Smooth muscle cell (in vitro differentiated cells): ENCODE results near the gene KCNJ16. TPM values are rescaled to one million over a fixed set of nuclear protein-coding genes. Genes with fewer than 3 reads are reported as not detected.

Source experiments
- DNase-seq: peaks from one replicate; lab custom pipeline; 2025; ENCODE audit not compliant: unreplicated experiment; lab: John Stamatoyannopoulos, UW
- H2AFZ ChIP-seq: fragments of 200-600 bp; sonication (generic); 2 replicates; pipeline ENCODE4 v1.6.0; 2016; ENCODE audit warnings: antibody characterized with exemption, low read depth, mild to moderate bottlenecking
- H3F3A ChIP-seq: fragments of 200-600 bp; sonication (generic); 2 replicates; pipeline ENCODE4 v1.6.0; 2017; ENCODE audit warnings: antibody characterized with exemption, low read depth
- H3K27ac ChIP-seq: fragments of 200-600 bp; sonication (generic); 2 replicates; pipeline ENCODE4 v1.5.1; 2016; ENCODE audit warnings: low read depth, mild to moderate bottlenecking
- H3K27me3 ChIP-seq: fragments of 200-600 bp; sonication (generic); 2 replicates; pipeline ENCODE4 v1.6.1; 2016; ENCODE audit warnings: low read depth, mild to moderate bottlenecking
- H3K36me3 ChIP-seq: fragments of 200-600 bp; sonication (generic); 2 replicates; pipeline ENCODE4 v1.5.1; 2016; ENCODE audit warnings: low read depth
- H3K4me1 ChIP-seq: fragments of 200-600 bp; sonication (generic); 2 replicates; pipeline ENCODE4 v1.5.1; 2016; ENCODE audit warnings: low read depth
- H3K4me2 ChIP-seq: fragments of 200-600 bp; sonication (generic); 2 replicates; pipeline ENCODE4 v1.6.0; 2016; ENCODE audit warnings: mild to moderate bottlenecking
- H3K4me3 ChIP-seq: fragments of 200-600 bp; sonication (generic); 2 replicates; pipeline ENCODE4 v1.5.1; 2016; ENCODE audit warnings: mild to moderate bottlenecking
- H3K79me2 ChIP-seq: fragments of 200-600 bp; sonication (generic); 2 replicates; pipeline ENCODE4 v1.6.0; 2016; ENCODE audit warnings: low read depth, mild to moderate bottlenecking
- H3K9ac ChIP-seq: fragments of 200-600 bp; sonication (generic); 2 replicates; pipeline ENCODE4 v1.6.0; 2016; ENCODE audit warnings: low read depth
- H3K9me3 ChIP-seq: fragments of 200-600 bp; sonication (generic); replicated peaks from 2 replicates; pipeline ENCODE4 v1.5.1; 2016; ENCODE audit warnings: low read depth
- H4K20me1 ChIP-seq: fragments of 200-600 bp; sonication (generic); 2 replicates; pipeline ENCODE4 v1.6.0; 2016; ENCODE audit warnings: low read depth
- CTCF ChIP-seq: fragments of 200-600 bp; sonication (generic); IDR thresholded peaks from 2 replicates; pipeline ENCODE4 v1.5.1; 2017; ENCODE audit warnings: borderline replicate concordance, mild to moderate bottlenecking, antibody characterized with exemption; ENCODE audit not compliant: insufficient read depth, poor library complexity, severe bottlenecking
- WGBS: methylation state at CpG from one replicate; pipeline ENCODE4 v1.1.7; 2016; ENCODE audit warnings: low lambda C conversion rate; 5-methylcytosine and 5-hydroxymethylcytosine counted together
- polyA plus RNA-seq: library from polyadenylated mRNA; unstranded; fragments of >200 nt; fragmentation: Nextera tagmentation; extraction: Ambion mirVana; gene quantifications from 2 replicates; pipeline ENCODE4 v1.2.1, GENCODE V29; 2016
- total RNA-seq: library from RNA; depleted of rRNA; stranded (reverse); fragments of >200 nt; gene quantifications from 2 replicates; pipeline ENCODE4 v1.2.3, GENCODE V29; 2014

The KCNJ16 gene
- total and polyA plus RNA-seq, 2 experiments from 2014 or later, result 0.09 TPM; not detected in 1

GRCh38 chr17:70130289-70130688 lies 55.3 kb downstream of the KCNJ16 start:
- Histone ChIP-seq H3K9ac (no peak overlapping the region), H3K27me3 (no peaks in the 10 kb centered on the region), H3K4me2 (no peak overlapping the region), H3K27ac (no peak overlapping the region), H3K36me3 (no peaks in the 10 kb centered on the region), H4K20me1 (no peaks in the 10 kb centered on the region), H3F3A (no peaks in the 10 kb centered on the region), H3K4me1 (peaks cover 4% of the 10 kb centered on the region), H3K9me3 (no peaks in the 10 kb centered on the region), H3K4me3 (no peak overlapping the region), H2AFZ (no peak overlapping the region), H3K79me2 (no peaks in the 10 kb centered on the region)
- TF ChIP-seq CTCF, result no peak
- no peak for DNase-seq
- WGBS, result 44% methylated on average over 3 of the region's 3 CpGs

- Histone ChIP-seq H3K4me3 (no peak overlapping the region), H3K27me3 (no peaks in the 10 kb centered on the region), H3K4me2 (no peak overlapping the region), H3K9me3 (no peaks in the 10 kb centered on the region), H3K4me1 (peaks cover 4% of the 10 kb centered on the region), H4K20me1 (no peaks in the 10 kb centered on the region), H3K79me2 (no peaks in the 10 kb centered on the region), H3K36me3 (no peaks in the 10 kb centered on the region), H3F3A (no peaks in the 10 kb centered on the region), H3K27ac (no peak overlapping the region), H3K9ac (no peak overlapping the region), H2AFZ (no peak overlapping the region)
- DNase-seq, result no peak
- WGBS, result 97% methylated on average over 11 of the region's 11 CpGs
- no peak for TF ChIP-seq CTCF
These were observed 57.5 kb downstream of the KCNJ16 start for GRCh38 chr17:70132505-70132904.

GRCh38 chr17:70134042-70134441 lies 59.0 kb downstream of the KCNJ16 start:
- H3K9me3 ChIP-seq, result no peaks in the 10 kb centered on the region
- H3K27me3 ChIP-seq, result no peaks in the 10 kb centered on the region
- H3K4me2 ChIP-seq, result no peak overlapping the region
- H3F3A ChIP-seq, result no peaks in the 10 kb centered on the region
- H3K27ac ChIP-seq, result no peak overlapping the region
- H3K4me1 ChIP-seq, result peaks cover 4% of the 10 kb centered on the region
- no peak for DNase-seq
- H2AFZ ChIP-seq, result no peak overlapping the region
- no peak overlapping the region for H3K4me3 ChIP-seq
- no peaks in the 10 kb centered on the region for H4K20me1 ChIP-seq
- no peak overlapping the region for H3K9ac ChIP-seq
- H3K36me3 ChIP-seq, result no peaks in the 10 kb centered on the region
- TF ChIP-seq CTCF, result no peak
- WGBS, result 92% methylated on average over 8 of the region's 8 CpGs
- no peaks in the 10 kb centered on the region for H3K79me2 ChIP-seq

- peaks cover 4% of the 10 kb centered on the region for H3K4me1 ChIP-seq
- 79% methylated on average over 1 of the region's 1 CpG for WGBS
These were observed 59.8 kb downstream of the KCNJ16 start for GRCh38 chr17:70134777-70135176.

More at GRCh38 chr17:70134777-70135176, 59.8 kb downstream of the KCNJ16 start:
- no peak for TF ChIP-seq CTCF
- Histone ChIP-seq H4K20me1 (no peaks in the 10 kb centered on the region), H3K4me2 (no peak overlapping the region), H3K27ac (no peak overlapping the region), H3K9ac (no peak overlapping the region), H3K9me3 (no peaks in the 10 kb centered on the region), H3K4me3 (no peak overlapping the region), H3K36me3 (no peaks in the 10 kb centered on the region), H3K27me3 (no peaks in the 10 kb centered on the region), H3F3A (no peaks in the 10 kb centered on the region), H3K79me2 (no peaks in the 10 kb centered on the region), H2AFZ (no peak overlapping the region)
- no peak for DNase-seq
